GM23338 (cell line): ENCODE measurements around the gene ST8SIA2. TPM values are rescaled to one million over a fixed set of nuclear protein-coding genes. Genes with fewer than 3 reads are reported as not detected.

Source experiments
- ATAC-seq: fragments of 200-7000 bp; cut with Tn5 transposase; 3 replicates; pipeline ENCODE4 v1.9.1; 2020
- DNase-seq: peaks from one replicate; pipeline ENCODE4 v3.0.0-alpha.2; 2015; ENCODE audit warnings: low spot score
- H2AFZ ChIP-seq: fragments of 200-600 bp; sonication (generic); 2 replicates; pipeline ENCODE4 v1.8.0; 2016; ENCODE audit warnings: antibody characterized with exemption, mild to moderate bottlenecking, moderate library complexity
- H3F3A ChIP-seq: fragments of 200-600 bp; sonication (generic); replicated peaks from 2 replicates; pipeline ENCODE4 v1.8.0; 2017; ENCODE audit warnings: antibody characterized with exemption, mixed run types, low read depth
- H3K27ac ChIP-seq: fragments of 200-600 bp; sonication (generic); 2 replicates; pipeline ENCODE4 v1.6.1; 2016; ENCODE audit warnings: low read depth
- H3K27me3 ChIP-seq: fragments of 200-600 bp; sonication (generic); 2 replicates; pipeline ENCODE4 v1.8.0; 2016; ENCODE audit warnings: mild to moderate bottlenecking, mixed run types, moderate library complexity; ENCODE audit not compliant: insufficient read depth
- H3K36me3 ChIP-seq: fragments of 200-600 bp; sonication (generic); 2 replicates; pipeline ENCODE4 v1.8.0; 2016; ENCODE audit warnings: mild to moderate bottlenecking; ENCODE audit not compliant: insufficient read depth
- H3K4me1 ChIP-seq: fragments of 200-600 bp; sonication (generic); 2 replicates; pipeline ENCODE4 v1.8.0; 2016; ENCODE audit warnings: mild to moderate bottlenecking, moderate library complexity; ENCODE audit not compliant: insufficient read depth
- H3K4me2 ChIP-seq: fragments of 200-600 bp; sonication (generic); 2 replicates; pipeline ENCODE4 v1.7.1; 2017; ENCODE audit warnings: mixed run types
- H3K4me3 ChIP-seq: fragments of 200-600 bp; sonication (generic); 2 replicates; pipeline ENCODE4 v1.6.1; 2016; ENCODE audit warnings: mixed run types
- H3K79me2 ChIP-seq: fragments of 200-600 bp; sonication (generic); replicated peaks from 2 replicates; pipeline ENCODE4 v1.8.0; 2017; ENCODE audit warnings: mild to moderate bottlenecking; ENCODE audit not compliant: insufficient read depth
- H3K9me2 ChIP-seq: fragments of 200-600 bp; sonication (generic); 2 replicates; pipeline ENCODE4 v1.8.0; 2017; ENCODE audit not compliant: insufficient read depth
- H4K20me1 ChIP-seq: fragments of 200-600 bp; sonication (generic); replicated peaks from 2 replicates; pipeline ENCODE4 v1.8.0; 2017; ENCODE audit warnings: mild to moderate bottlenecking; ENCODE audit not compliant: insufficient read depth
- H3K27ac Mint-ChIP-seq: 2 replicates; pipeline ENCODE4 v1.8.0; 2020; ENCODE audit warnings: inconsistent platforms, mild to moderate bottlenecking, moderate library complexity, mixed read lengths
- H3K27me3 Mint-ChIP-seq: 3 replicates; pipeline ENCODE4 v1.8.0; 2022; ENCODE audit warnings: low read depth, mild to moderate bottlenecking, moderate library complexity, mixed read lengths, inconsistent platforms; ENCODE audit not compliant: insufficient read depth, poor library complexity
- H3K36me3 Mint-ChIP-seq: 3 replicates; pipeline ENCODE4 v1.8.0; 2021; ENCODE audit warnings: low read depth, mild to moderate bottlenecking, inconsistent platforms, moderate library complexity, mixed read lengths
- H3K4me1 Mint-ChIP-seq: 3 replicates; pipeline ENCODE4 v1.8.0; 2020; ENCODE audit warnings: mild to moderate bottlenecking, inconsistent platforms, mixed read lengths
- H3K4me3 Mint-ChIP-seq: 3 replicates; pipeline ENCODE4 v1.8.0; 2021; ENCODE audit warnings: moderate library complexity, mild to moderate bottlenecking, inconsistent platforms, mixed read lengths
- H3K9me3 Mint-ChIP-seq: 3 replicates; pipeline ENCODE4 v1.8.0; 2020; ENCODE audit warnings: moderate library complexity, mild to moderate bottlenecking, inconsistent platforms, mixed read lengths
- CTCF ChIP-seq, 2 experiments: fragments of 200-600 bp in 1 of 2; sonication (generic) in 1 of 2; conservative IDR thresholded peaks; 2 replicates each; pipeline versions ENCODE4 v1.5.1 to v1.6.1; 2016 to 2017; ENCODE audit warnings: antibody characterized with exemption in 2 of 2, low read depth in 2 of 2, mild to moderate bottlenecking in 2 of 2, moderate library complexity in 1 of 2
- ETS1 ChIP-seq: IDR thresholded peaks from 2 replicates; pipeline ENCODE4 v1.6.1; 2016; ENCODE audit warnings: antibody characterized with exemption
- POLR2AphosphoS5 ChIP-seq: IDR thresholded peaks from 2 replicates; pipeline ENCODE4 v1.6.1; 2016; ENCODE audit warnings: antibody characterized with exemption, low read depth
- REST ChIP-seq: IDR thresholded peaks from one replicate; pipeline ENCODE4 v1.6.1; 2018; ENCODE audit warnings: antibody characterized with exemption; ENCODE audit not compliant: unreplicated experiment
- STAT1 ChIP-seq: IDR thresholded peaks from one replicate; pipeline ENCODE4 v1.6.1; 2016; ENCODE audit warnings: antibody characterized with exemption; ENCODE audit not compliant: unreplicated experiment
- ZNF114 ChIP-seq: fragments of 250-450 bp; sonication (Bioruptor Pico); IDR thresholded peaks from 2 replicates; pipeline ENCODE4 v1.5.0; 2020; ENCODE audit warnings: mild to moderate bottlenecking, moderate library complexity
- ZNF331 ChIP-seq: fragments of 250-450 bp; sonication (Bioruptor Pico); IDR thresholded peaks from 2 replicates; pipeline ENCODE4 v1.5.0; 2020; ENCODE audit warnings: low read depth, mild to moderate bottlenecking, moderate library complexity
- ZNF462 ChIP-seq: fragments of 250-450 bp; sonication (Bioruptor Pico); IDR thresholded peaks from 2 replicates; pipeline ENCODE4 v1.5.0; 2020; ENCODE audit warnings: mild to moderate bottlenecking, moderate library complexity
- polyA plus RNA-seq: library from polyadenylated mRNA; unstranded; fragments of >200 nt; fragmentation: Nextera tagmentation; extraction: Ambion mirVana; gene quantifications from 2 replicates; pipeline ENCODE4 v1.2.1, GENCODE V29; 2016
- total RNA-seq: library from RNA; depleted of rRNA; stranded (reverse); fragments of >200 nt; shearing (Covaris generic); gene quantifications from 2 replicates; pipeline ENCODE4 v1.2.3, GENCODE V29; 2014

Gene ST8SIA2
- total and polyA plus RNA-seq, 2 experiments from 2014 or later = 0.66 to 1.2 TPM

GRCh38 chr15:92411256-92411655 is 17.6 kb downstream of the ST8SIA2 start:
- no peak overlapping the region for H3K4me2 ChIP-seq
- no peaks in the 10 kb centered on the region for H3K79me2 ChIP-seq

More at GRCh38 chr15:92411256-92411655, 17.6 kb downstream of the ST8SIA2 start:
- no peaks in the 10 kb centered on the region for H3F3A ChIP-seq
- DNase-seq (no peak), ATAC-seq (no peak)
- H3K4me1 Mint-ChIP-seq = peaks cover 18% of the 10 kb centered on the region
- H3K27ac Mint-ChIP-seq = no peak overlapping the region
- H3K9me2 ChIP-seq = no peaks in the 10 kb centered on the region
- no peak overlapping the region for H2AFZ ChIP-seq
- H3K36me3 ChIP-seq = no peaks in the 10 kb centered on the region
- H3K36me3 Mint-ChIP-seq = no peaks in the 10 kb centered on the region
- TF ChIP-seq ZNF462 (CRISPR knock-in tag) = no peak
- no peak for TF ChIP-seq ZNF114 (CRISPR knock-in tag)
- TF ChIP-seq ZNF331 = no peak
- TF ChIP-seq REST = no peak
- no peak for TF ChIP-seq ETS1
- no peak for TF ChIP-seq STAT1
- TF ChIP-seq POLR2AphosphoS5 = no peak
- TF ChIP-seq CTCF (conservative IDR thresholded peaks at IDR 0.05; ENCODE audit: low read depth in 2 of 2) = no peak
- H3K27me3 ChIP-seq = no peaks in the 10 kb centered on the region
- peaks cover 4% of the 10 kb centered on the region for H3K27me3 Mint-ChIP-seq
- no peaks in the 10 kb centered on the region; the same call in 1 of the 2 replicates for H3K4me1 ChIP-seq
- no peak overlapping the region for H3K27ac ChIP-seq
- H3K4me3 ChIP-seq = no peak overlapping the region
- H3K9me3 Mint-ChIP-seq = no peaks in the 10 kb centered on the region
- no peak overlapping the region for H3K4me3 Mint-ChIP-seq
- H4K20me1 ChIP-seq = 0 out of 2 replicates have a peak, but pooled peaks cover 3% of the 10 kb centered on the region
